ENCODE results near the gene PRKG1.

The PRKG1 gene

GRCh38 chr10:52269233-52269632 is 1194.9 kb downstream of the PRKG1 start:
- Histone ChIP-seq H3K27ac (ENCODE audit: low read depth, low read length) (no peak overlapping the region), H3K79me2 (ENCODE audit: insufficient read depth, low read length) (no peaks in the 10 kb centered on the region), H3K36me3 (ENCODE audit: low read length) (no peaks in the 10 kb centered on the region), H3K9me2 (replicated peaks; ENCODE audit: insufficient read depth, low read length) (no peaks in the 10 kb centered on the region), H3K27me3 (ENCODE audit: low read length) (no peaks in the 10 kb centered on the region), H3K4me2 (ENCODE audit: low read depth, low read length, poor library complexity, severe bottlenecking) (no peak overlapping the region), H3K4me3 (ENCODE audit: insufficient read depth, low read length, poor library complexity, severe bottlenecking) (no peak overlapping the region), H3F3A (ENCODE audit: insufficient read depth) (no peaks in the 10 kb centered on the region), H4K20me1 (ENCODE audit: low read depth, low read length) (no peaks in the 10 kb centered on the region), H2AFZ (ENCODE audit: low read depth, low read length, severe bottlenecking) (no peak overlapping the region), H3K9me3 (ENCODE audit: insufficient read depth, low read length) (no peaks in the 10 kb centered on the region), H3K9ac (ENCODE audit: low read length) (no peak overlapping the region)
- no peak for TF ChIP-seq CTCF (IDR thresholded peaks at IDR 0.05; ENCODE audit: insufficient read depth, low read length, poor library complexity, severe bottlenecking)
- TF ChIP-seq EZH2phosphoT487 (conservative IDR thresholded peaks at IDR 0.05; ENCODE audit: low read length): no peak

GRCh38 chr10:52276163-52276562 is 1201.9 kb downstream of the PRKG1 start:
- H3K36me3 ChIP-seq (ENCODE audit: low read length): no peaks in the 10 kb centered on the region
- no peaks in the 10 kb centered on the region for H4K20me1 ChIP-seq (ENCODE audit: low read depth, low read length)
- H3K9ac ChIP-seq (ENCODE audit: low read length): no peak overlapping the region
- H3K9me2 ChIP-seq (replicated peaks; ENCODE audit: insufficient read depth, low read length): no peaks in the 10 kb centered on the region
- no peak overlapping the region for H3K4me2 ChIP-seq (ENCODE audit: low read depth, low read length, poor library complexity, severe bottlenecking)
- no peaks in the 10 kb centered on the region for H3K27me3 ChIP-seq (ENCODE audit: low read length)
- H3K9me3 ChIP-seq (ENCODE audit: insufficient read depth, low read length): peaks cover 5% of the 10 kb centered on the region; the same call in 1 of the 2 replicates
- H3F3A ChIP-seq (ENCODE audit: insufficient read depth): no peaks in the 10 kb centered on the region
- no peak overlapping the region for H3K4me3 ChIP-seq (ENCODE audit: insufficient read depth, low read length, poor library complexity, severe bottlenecking)
- H3K79me2 ChIP-seq (ENCODE audit: insufficient read depth, low read length): no peaks in the 10 kb centered on the region
- H2AFZ ChIP-seq (ENCODE audit: low read depth, low read length, severe bottlenecking): no peak overlapping the region
- TF ChIP-seq EZH2phosphoT487 (conservative IDR thresholded peaks at IDR 0.05; ENCODE audit: low read length) (no peak), CTCF (IDR thresholded peaks at IDR 0.05; ENCODE audit: insufficient read depth, low read length, poor library complexity, severe bottlenecking) (no peak)
- no peak overlapping the region for H3K27ac ChIP-seq (ENCODE audit: low read depth, low read length)

GRCh38 chr10:52276986-52277385 is 1202.7 kb downstream of the PRKG1 start:
- H3K4me3 ChIP-seq (ENCODE audit: insufficient read depth, low read length, poor library complexity, severe bottlenecking): no peak overlapping the region
- TF ChIP-seq EZH2phosphoT487 (conservative IDR thresholded peaks at IDR 0.05; ENCODE audit: low read length): no peak
- no peak for TF ChIP-seq CTCF (IDR thresholded peaks at IDR 0.05; ENCODE audit: insufficient read depth, low read length, poor library complexity, severe bottlenecking)
- H3K36me3 ChIP-seq (ENCODE audit: low read length): no peaks in the 10 kb centered on the region
- no peak overlapping the region for H3K9ac ChIP-seq (ENCODE audit: low read length)
- no peak overlapping the region for H3K4me2 ChIP-seq (ENCODE audit: low read depth, low read length, poor library complexity, severe bottlenecking)
- no peaks in the 10 kb centered on the region for H4K20me1 ChIP-seq (ENCODE audit: low read depth, low read length)
- H3K27ac ChIP-seq (ENCODE audit: low read depth, low read length): no peak overlapping the region
- peaks cover 5% of the 10 kb centered on the region; the same call in 1 of the 2 replicates for H3K9me3 ChIP-seq (ENCODE audit: insufficient read depth, low read length)
- H3F3A ChIP-seq (ENCODE audit: insufficient read depth): no peaks in the 10 kb centered on the region
- H3K27me3 ChIP-seq (ENCODE audit: low read length): no peaks in the 10 kb centered on the region
- no peaks in the 10 kb centered on the region for H3K79me2 ChIP-seq (ENCODE audit: insufficient read depth, low read length)
- no peaks in the 10 kb centered on the region for H3K9me2 ChIP-seq (replicated peaks; ENCODE audit: insufficient read depth, low read length)
- no peak overlapping the region for H2AFZ ChIP-seq (ENCODE audit: low read depth, low read length, severe bottlenecking)
